B cell (primary cell): Measurements from ENCODE around the gene CHMP1A. TPM values are rescaled to one million over a fixed set of nuclear protein-coding genes. Genes with fewer than 3 reads are reported as not detected.

Source experiments
- ATAC-seq: fragments of 200-7000 bp; cut with Tn5 transposase; one replicate; pipeline ENCODE4 v1.10.0; 2021; ENCODE audit warnings: low read depth, mild to moderate bottlenecking, moderate number of reproducible peaks, moderate library complexity
- CTCF ChIA-PET: fragments of 350-600 bp; sonication (Branson Sonifier 250); formaldehyde crosslinking; loops from one replicate; lab custom pipeline; 2021; ENCODE audit warnings: antibody characterized with exemption, inconsistent platforms; lab: Charles Lee
- POLR2A ChIA-PET: fragments of 350-600 bp; sonication (Branson Sonifier 250); formaldehyde crosslinking; loops from one replicate; lab custom pipeline; 2021; ENCODE audit warnings: antibody characterized with exemption; lab: Charles Lee
- DNase-seq: peaks from one replicate; pipeline ENCODE4 v3.0.0; 2013
- H2AFZ ChIP-seq: 2 replicates; pipeline ENCODE4 v1.6.1; 2012; ENCODE audit warnings: mild to moderate bottlenecking, low read depth, low read length; ENCODE audit not compliant: insufficient read depth, poor library complexity, severe bottlenecking
- H3K27ac ChIP-seq, 2 donors: 1 replicate in 1 of 2; 2 replicates in 1 of 2; pipeline ENCODE4 v1.5.1; 2012 to 2013; ENCODE audit warnings: low read length in 2 of 2, mild to moderate bottlenecking in 2 of 2, moderate library complexity in 1 of 2
- H3K27me3 ChIP-seq, 4 experiments: fragments of 200-600 bp in 1 of 4; sonication (generic) in 1 of 4; replicated peaks in 1 of 4; 1 replicate in 2 of 4; 2 replicates in 2 of 4; pipeline versions ENCODE4 v1.6.1 to v1.7.0; 2013 to 2016; ENCODE audit warnings: low read length in 3 of 4, mild to moderate bottlenecking in 2 of 4, mixed read lengths in 1 of 4, moderate library complexity in 1 of 4; ENCODE audit not compliant: insufficient read depth in 4 of 4, control insufficient read depth in 3 of 4; ENCODE audit errors: control extremely low read depth in 1 of 4
- H3K36me3 ChIP-seq, 2 experiments: replicated peaks in 1 of 2; 1 replicate in 1 of 2; 2 replicates in 1 of 2; pipeline versions ENCODE4 v1.6.1 to v1.7.1; 2013; ENCODE audit warnings: low read length in 1 of 2; ENCODE audit not compliant: insufficient read depth in 2 of 2, control insufficient read depth in 1 of 2; ENCODE audit errors: control extremely low read depth in 1 of 2, extremely low read depth in 1 of 2
- H3K4me1 ChIP-seq, 2 donors: fragments of 200-600 bp in 1 of 2; sonication (generic) in 1 of 2; 1 replicate in 1 of 2; 2 replicates in 1 of 2; pipeline versions ENCODE4 v1.5.1 to v1.6.1; 2013 to 2017; ENCODE audit warnings: low read length in 2 of 2; ENCODE audit not compliant: control insufficient read depth in 2 of 2, insufficient read depth in 2 of 2
- H3K4me2 ChIP-seq: replicated peaks from 2 replicates; pipeline ENCODE3; 2012; ENCODE audit warnings: mild to moderate bottlenecking, low read depth, low read length; ENCODE audit not compliant: poor library complexity, severe bottlenecking
- H3K4me3 ChIP-seq, 5 experiments: fragments of 200-600 bp in 1 of 5; sonication (generic) in 1 of 5; 1 replicate in 3 of 5; 2 replicates in 2 of 5; pipeline versions ENCODE4 v1.5.1 to v1.7.0; 2011 to 2016; ENCODE audit warnings: low read length in 4 of 5, mild to moderate bottlenecking in 4 of 5, low read depth in 2 of 5, control low read depth in 1 of 5, moderate library complexity in 1 of 5; ENCODE audit not compliant: insufficient read depth in 1 of 5; ENCODE audit errors: control extremely low read depth in 1 of 5, extremely low read depth in 1 of 5
- H3K79me2 ChIP-seq: fragments of 200-600 bp; sonication (generic); one replicate; pipeline ENCODE4 v1.6.0; 2016; ENCODE audit warnings: low read length; ENCODE audit not compliant: control insufficient read depth, insufficient read depth
- H3K9ac ChIP-seq: fragments of 200-600 bp; sonication (generic); 2 replicates; pipeline ENCODE4 v1.6.1; 2017; ENCODE audit warnings: mild to moderate bottlenecking, low read length, moderate library complexity
- H3K9me3 ChIP-seq, 3 donors: one replicate each; pipeline versions ENCODE4 v1.6.1 to v1.7.1; 2013; ENCODE audit warnings: low read length in 2 of 3; ENCODE audit not compliant: control insufficient read depth in 2 of 3, insufficient read depth in 1 of 3; ENCODE audit errors: control extremely low read depth in 1 of 3
- H4K20me1 ChIP-seq: 2 replicates; pipeline ENCODE4 v1.6.0; 2012; ENCODE audit warnings: mild to moderate bottlenecking, low read length; ENCODE audit not compliant: insufficient read depth, control insufficient read depth, poor library complexity, severe bottlenecking
- H3K27ac Mint-ChIP-seq: one replicate; pipeline ENCODE4 v1.8.0; 2021; ENCODE audit warnings: mixed read lengths
- H3K27me3 Mint-ChIP-seq: one replicate; pipeline ENCODE4 v1.8.0; 2021; ENCODE audit warnings: mixed read lengths
- H3K4me1 Mint-ChIP-seq: one replicate; pipeline ENCODE4 v1.8.0; 2021; ENCODE audit warnings: mixed read lengths
- H3K4me3 Mint-ChIP-seq: one replicate; pipeline ENCODE4 v1.8.0; 2021; ENCODE audit warnings: mixed read lengths
- H3K9me3 Mint-ChIP-seq: one replicate; pipeline ENCODE4 v1.8.0; 2022; ENCODE audit warnings: mixed read lengths; ENCODE audit not compliant: insufficient read depth
- EZH2 ChIP-seq: IDR thresholded peaks from 2 replicates; pipeline ENCODE4 v1.6.1; 2012; ENCODE audit warnings: borderline replicate concordance, low read depth, mild to moderate bottlenecking, moderate library complexity, low read length; ENCODE audit not compliant: insufficient read depth, poor library complexity, severe bottlenecking
- WGBS: methylation state at CpG from one replicate; pipeline ENCODE4 v1.1.5; 2013; ENCODE audit warnings: missing lambda C conversion rate; ENCODE audit not compliant: insufficient coverage; 5-methylcytosine and 5-hydroxymethylcytosine counted together
- intact Hi-C: fragments of 100-400 bp; cut with micrococcal nuclease; formaldehyde crosslinking; loops from one replicate; pipeline ENCODE4 v1.10.0; 2022
- polyA plus RNA-seq: library from polyadenylated mRNA; depleted of rRNA; stranded (reverse); fragments of >200 nt; gene quantifications from 2 replicates; pipeline ENCODE4 v1.2.3, GENCODE V29; 2012
- total RNA-seq, 2 donors: library from RNA; stranded (reverse); fragments of 120-200 nt in 1 of 2; gene quantifications; 1 replicate in 1 of 2; 2 replicates in 1 of 2; pipeline versions ENCODE4 v1.2.3 to v1.2.4, GENCODE V29; 2013 to 2022
- TF ChIP-seq, protein P1 (sequence below): fragments of 200-600 bp; IDR thresholded peaks from one replicate; pipeline ENCODE4 v1.8.0; 2022; ENCODE audit warnings: antibody characterized with exemption, mild to moderate bottlenecking

CHMP1A gene
- total and polyA plus RNA-seq, 2 donors (not counting 1 experiment from before 2014, with no cell fraction given): 80.4 to 88.1 TPM

DNA sequence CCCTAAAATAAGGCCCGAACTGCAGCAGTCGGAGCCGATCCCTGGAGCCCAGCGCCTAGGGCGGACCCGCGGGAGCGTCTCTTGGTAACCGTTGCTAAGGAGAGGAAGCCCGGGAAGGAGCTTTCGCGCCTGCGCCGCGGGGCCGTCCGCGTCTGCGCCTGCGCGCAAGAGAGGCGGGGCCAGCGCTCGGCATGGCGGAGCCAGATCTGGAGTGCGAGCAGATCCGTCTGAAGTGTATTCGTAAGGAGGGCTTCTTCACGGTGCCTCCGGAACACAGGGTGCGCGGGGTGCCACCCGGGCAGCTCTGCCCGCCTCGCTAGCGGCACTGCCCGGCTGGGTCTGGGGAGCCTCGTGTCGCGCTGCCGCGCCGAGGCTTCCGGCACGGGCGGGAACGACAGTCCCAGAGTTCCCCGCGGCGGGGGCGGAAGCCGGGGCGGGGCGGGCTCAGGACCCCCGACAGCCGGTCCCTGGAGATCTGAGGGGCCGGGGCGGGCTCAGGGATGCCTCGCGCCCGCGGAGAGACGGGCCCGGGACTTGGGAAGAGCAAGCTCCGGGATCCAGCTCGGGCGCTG is 29.1 kb upstream of the CHMP1A start, which contains the start of gene CDK10:
Gene CDK10, plus strand, starts transcription at position 170 of the 572 bp plus-strand sequence. Its CDS starts 22 bp downstream, at position 192.
- Histone ChIP-seq H3K9me3 (no peaks in the 10 kb centered on the region), H4K20me1 (peaks cover 13% of the 10 kb centered on the region), H3K79me2 (peaks cover 32% of the 10 kb centered on the region), H3K27ac (peak within 1 kb of the TSS; percentile 54 to 83), H2AFZ (peak within 1 kb of the TSS; percentile 99), H3K4me1 (peaks cover 7 to 15% of the 10 kb centered on the region in 2 donors), H3K9ac (peak within 1 kb of the TSS; percentile 91), H3K4me3 (peak within 1 kb of the TSS; percentile 52 to 96 (median 78)), H3K4me2 (peak within 1 kb of the TSS; percentile 100), H3K27me3 (no peaks in the 10 kb centered on the region), H3K36me3 (peaks cover 2 to 13% of the 10 kb centered on the region in 2 experiments)
- Mint-ChIP-seq H3K4me3 (peak within 1 kb of the TSS; percentile 96), H3K9me3 (no peaks in the 10 kb centered on the region), H3K27ac (peak within 1 kb of the TSS; percentile 97), H3K4me1 (peaks cover 18% of the 10 kb centered on the region), H3K27me3 (no peaks in the 10 kb centered on the region)
- intact Hi-C loops: loop anchor here (1.0 to 5.0 kb wide), 5 partner anchors 14 to 188 kb away; partner anchors contain the start of genes RPL13, VPS9D1 and ZNF276
- peak; percentile 94 for DNase-seq
- TF ChIP-seq, protein P1, sequence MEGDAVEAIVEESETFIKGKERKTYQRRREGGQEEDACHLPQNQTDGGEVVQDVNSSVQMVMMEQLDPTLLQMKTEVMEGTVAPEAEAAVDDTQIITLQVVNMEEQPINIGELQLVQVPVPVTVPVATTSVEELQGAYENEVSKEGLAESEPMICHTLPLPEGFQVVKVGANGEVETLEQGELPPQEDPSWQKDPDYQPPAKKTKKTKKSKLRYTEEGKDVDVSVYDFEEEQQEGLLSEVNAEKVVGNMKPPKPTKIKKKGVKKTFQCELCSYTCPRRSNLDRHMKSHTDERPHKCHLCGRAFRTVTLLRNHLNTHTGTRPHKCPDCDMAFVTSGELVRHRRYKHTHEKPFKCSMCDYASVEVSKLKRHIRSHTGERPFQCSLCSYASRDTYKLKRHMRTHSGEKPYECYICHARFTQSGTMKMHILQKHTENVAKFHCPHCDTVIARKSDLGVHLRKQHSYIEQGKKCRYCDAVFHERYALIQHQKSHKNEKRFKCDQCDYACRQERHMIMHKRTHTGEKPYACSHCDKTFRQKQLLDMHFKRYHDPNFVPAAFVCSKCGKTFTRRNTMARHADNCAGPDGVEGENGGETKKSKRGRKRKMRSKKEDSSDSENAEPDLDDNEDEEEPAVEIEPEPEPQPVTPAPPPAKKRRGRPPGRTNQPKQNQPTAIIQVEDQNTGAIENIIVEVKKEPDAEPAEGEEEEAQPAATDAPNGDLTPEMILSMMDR: no peak
- under 1% methylated on average over 67 of the region's 67 CpGs for WGBS
- CTCF ChIA-PET: interaction anchor here (1.0 to 1.9 kb wide), 3 partner anchors 13 to 174 kb away, joined by 3 to 8 read pairs (median 3); no protein-coding TSS in a partner anchor
- POLR2A ChIA-PET: interaction anchor here (0.6 to 1.5 kb wide), 6 partner anchors 10 to 187 kb away, joined by 3 to 8 read pairs (median 6); partner anchors contain the start of genes SPATA2L and TCF25
- ATAC-seq: peak; percentile 90

DNA sequence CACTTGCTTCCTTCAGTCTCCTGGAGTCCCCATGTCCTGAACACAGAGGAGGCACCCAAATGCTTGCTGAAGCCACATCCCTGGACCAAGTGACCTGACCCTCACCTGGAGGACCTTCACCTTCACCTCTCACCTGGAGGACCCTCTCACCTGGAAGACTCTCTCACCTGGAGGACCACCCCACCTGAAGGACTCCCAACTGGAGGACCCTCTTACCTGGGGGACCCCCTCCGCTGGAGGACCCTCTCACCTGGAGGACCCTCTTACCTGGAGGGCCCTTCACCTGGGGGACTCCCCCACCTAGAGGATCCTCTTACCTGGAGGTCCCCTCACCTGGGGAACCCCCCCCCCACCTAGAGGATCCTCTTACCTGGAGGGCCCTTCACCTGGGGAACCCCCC is 28.4 kb upstream of the CHMP1A start:
- ATAC-seq: no peak
- H3K27me3 Mint-ChIP-seq: no peaks in the 10 kb centered on the region
- Histone ChIP-seq H3K4me2 (peak overlapping the region; percentile 100), H3K27me3 (no peaks in the 10 kb centered on the region), H4K20me1 (peaks cover 13% of the 10 kb centered on the region), H2AFZ (peak overlapping the region; percentile 99), H3K36me3 (peaks cover 2 to 8% of the 10 kb centered on the region in 2 experiments), H3K79me2 (peaks cover 32% of the 10 kb centered on the region), H3K27ac (no peak overlapping the region), H3K9me3 (no peaks in the 10 kb centered on the region), H3K4me1 (peaks cover 7 to 15% of the 10 kb centered on the region in 2 donors), H3K9ac (peak overlapping the region; percentile 91), H3K4me3 (peak overlapping the region in 1 of 5 experiments; percentile 96)
- peak overlapping the region; percentile 59 for H3K27ac Mint-ChIP-seq
- H3K4me1 Mint-ChIP-seq: peaks cover 18% of the 10 kb centered on the region
- intact Hi-C loops: loop anchor here (1.0 to 5.0 kb wide), 5 partner anchors 14 to 188 kb away; partner anchors contain the start of genes RPL13, VPS9D1 and ZNF276
- H3K9me3 Mint-ChIP-seq: no peaks in the 10 kb centered on the region
- POLR2A ChIA-PET: interaction anchor here (0.6 to 1.5 kb wide), 3 partner anchors 11 to 15 kb away, joined by 5 to 8 read pairs (median 6); partner anchors contain the start of gene SPATA2L
- peak overlapping the region; percentile 74 for H3K4me3 Mint-ChIP-seq
- TF ChIP-seq EZH2: no peak
- TF ChIP-seq, protein P1: no peak
- peak; percentile 26 for DNase-seq
- CTCF ChIA-PET: interaction anchor here (1.0 to 1.9 kb wide), 2 partner anchors 14 to 127 kb away, joined by 3 to 8 read pairs; no protein-coding TSS in a partner anchor
- WGBS: no CpG with 5 or more reads among the region's 1 CpG
